Skeletal muscle cell (primary cell): ENCODE measurements around the gene PARD3B.

ENCODE experiments used
- DNase-seq: peaks from one replicate; pipeline ENCODE4 v3.0.0-alpha.2; 2010; ENCODE audit warnings: low read depth
- H3K4me3 ChIP-seq: 2 replicates; pipeline ENCODE4 v1.5.1; 2011; ENCODE audit warnings: low read depth, mild to moderate bottlenecking, control low read depth, low read length, moderate library complexity

PARD3B gene

GRCh38 chr2:205235434-205235833, 690.2 kb downstream of the PARD3B start:
- no peak for DNase-seq
- no peak overlapping the region for H3K4me3 ChIP-seq

- H3K4me3 ChIP-seq = no peak overlapping the region
- DNase-seq = no peak
Measured at GRCh38 chr2:205237524-205237923, 692.2 kb downstream of the PARD3B start.

- H3K4me3 ChIP-seq = no peak overlapping the region
- DNase-seq = no peak
Measured at GRCh38 chr2:205245001-205245400, 699.7 kb downstream of the PARD3B start.

GRCh38 chr2:205245652-205246051, 700.4 kb downstream of the PARD3B start:
- DNase-seq = peak; percentile 19

GRCh38 chr2:205259121-205259520, 713.8 kb downstream of the PARD3B start:
- H3K4me3 ChIP-seq = no peak overlapping the region
- DNase-seq = peak; percentile 16

More at GRCh38 chr2:205245652-205246051, 700.4 kb downstream of the PARD3B start:
- H3K4me3 ChIP-seq = no peak overlapping the region

GRCh38 chr2:205261516-205262020, 716.3 kb downstream of the PARD3B start:
- DNase-seq = no peak
- H3K4me3 ChIP-seq = no peak overlapping the region

- H3K4me3 ChIP-seq = no peak overlapping the region
- DNase-seq = no peak
Measured at GRCh38 chr2:205267323-205267722, 722.0 kb downstream of the PARD3B start.

- no peak for DNase-seq
- H3K4me3 ChIP-seq = no peak overlapping the region
Measured at GRCh38 chr2:205270689-205271088, 725.4 kb downstream of the PARD3B start.

- H3K4me3 ChIP-seq = no peak overlapping the region
- no peak for DNase-seq
Measured at GRCh38 chr2:205273148-205273547, 727.9 kb downstream of the PARD3B start.

- no peak overlapping the region for H3K4me3 ChIP-seq
- no peak for DNase-seq
Measured at GRCh38 chr2:205273627-205274026, 728.4 kb downstream of the PARD3B start.

GRCh38 chr2:205274801-205275200, 729.5 kb downstream of the PARD3B start:
- no peak for DNase-seq
- H3K4me3 ChIP-seq = no peak overlapping the region

GRCh38 chr2:205276116-205276777, 731.0 kb downstream of the PARD3B start:
- H3K4me3 ChIP-seq = no peak overlapping the region
- DNase-seq = no peak

- H3K4me3 ChIP-seq = no peak overlapping the region
- no peak for DNase-seq
Measured at GRCh38 chr2:205280596-205281236, 735.4 kb downstream of the PARD3B start.

- no peak overlapping the region for H3K4me3 ChIP-seq
- no peak for DNase-seq
Measured at GRCh38 chr2:205283736-205284270, 738.5 kb downstream of the PARD3B start.

GRCh38 chr2:205284334-205284733, 739.1 kb downstream of the PARD3B start:
- no peak for DNase-seq

GRCh38 chr2:205287316-205287715, 742.0 kb downstream of the PARD3B start:
- DNase-seq = no peak
- no peak overlapping the region for H3K4me3 ChIP-seq

More at GRCh38 chr2:205284334-205284733, 739.1 kb downstream of the PARD3B start:
- H3K4me3 ChIP-seq = no peak overlapping the region

GRCh38 chr2:205288686-205289085, 743.4 kb downstream of the PARD3B start:
- no peak overlapping the region for H3K4me3 ChIP-seq
- no peak for DNase-seq

- H3K4me3 ChIP-seq = no peak overlapping the region
- no peak for DNase-seq
Measured at GRCh38 chr2:205290299-205290698, 745.0 kb downstream of the PARD3B start.

GRCh38 chr2:205292665-205293295, 747.5 kb downstream of the PARD3B start:
- no peak overlapping the region for H3K4me3 ChIP-seq
- DNase-seq = no peak

GRCh38 chr2:205293559-205293958, 748.3 kb downstream of the PARD3B start:
- DNase-seq = no peak
- no peak overlapping the region for H3K4me3 ChIP-seq
